ENCODE measurements around the gene HSP90B1.

HSP90B1 gene

DNA sequence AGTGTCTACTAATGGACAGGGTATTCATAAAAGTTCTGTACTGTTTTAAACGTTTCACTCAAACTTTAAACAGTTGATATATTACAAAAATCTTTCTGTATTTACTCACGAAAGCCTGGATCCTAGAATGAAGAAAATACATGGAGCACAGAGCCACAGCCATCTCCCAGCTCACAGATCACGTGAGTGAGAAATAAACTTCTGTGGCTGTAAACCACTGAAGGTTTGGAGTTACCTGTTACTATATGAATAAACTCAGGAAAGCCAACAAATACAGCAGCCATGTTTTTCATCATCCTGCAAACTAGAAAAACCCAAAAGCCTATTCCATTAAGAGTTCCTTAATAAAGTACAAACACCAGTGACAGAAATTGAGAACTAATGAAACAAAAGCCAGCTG, 34.6 kb downstream of the HSP90B1 start:
- Histone ChIP-seq H3K79me2 (ENCODE audit: control insufficient read depth, low read length) (peaks cover 66% of the 10 kb centered on the region), H3K4me1 (ENCODE audit: control insufficient read depth, low read length) (peaks cover 46% of the 10 kb centered on the region), H3K4me2 (ENCODE audit: low read length) (peak overlapping the region; percentile 85), H3K4me3 (ENCODE audit: low read length) (peak overlapping the region; percentile 94), H3K9me2 (replicated peaks; ENCODE audit: control insufficient read depth, low read length) (no peaks in the 10 kb centered on the region), H3K36me3 (ENCODE audit: control insufficient read depth, low read length) (peaks cover 44% of the 10 kb centered on the region), H3K9me3 (ENCODE audit: control insufficient read depth, insufficient read depth, low read length) (no peaks in the 10 kb centered on the region), H3F3A (ENCODE audit: control insufficient read depth, insufficient read depth) (peaks cover 10% of the 10 kb centered on the region), H3K27me3 (ENCODE audit: control insufficient read depth, low read length) (no peaks in the 10 kb centered on the region), H3K27ac (ENCODE audit: low read depth, low read length) (peak overlapping the region; percentile 59), H4K20me1 (ENCODE audit: control insufficient read depth, insufficient read depth, low read depth, low read length) (no peaks in the 10 kb centered on the region)
- no peak for TF ChIP-seq EZH2phosphoT487 (IDR thresholded peaks at IDR 0.05; ENCODE audit: borderline replicate concordance, low read length)
- TF ChIP-seq, protein P1, sequence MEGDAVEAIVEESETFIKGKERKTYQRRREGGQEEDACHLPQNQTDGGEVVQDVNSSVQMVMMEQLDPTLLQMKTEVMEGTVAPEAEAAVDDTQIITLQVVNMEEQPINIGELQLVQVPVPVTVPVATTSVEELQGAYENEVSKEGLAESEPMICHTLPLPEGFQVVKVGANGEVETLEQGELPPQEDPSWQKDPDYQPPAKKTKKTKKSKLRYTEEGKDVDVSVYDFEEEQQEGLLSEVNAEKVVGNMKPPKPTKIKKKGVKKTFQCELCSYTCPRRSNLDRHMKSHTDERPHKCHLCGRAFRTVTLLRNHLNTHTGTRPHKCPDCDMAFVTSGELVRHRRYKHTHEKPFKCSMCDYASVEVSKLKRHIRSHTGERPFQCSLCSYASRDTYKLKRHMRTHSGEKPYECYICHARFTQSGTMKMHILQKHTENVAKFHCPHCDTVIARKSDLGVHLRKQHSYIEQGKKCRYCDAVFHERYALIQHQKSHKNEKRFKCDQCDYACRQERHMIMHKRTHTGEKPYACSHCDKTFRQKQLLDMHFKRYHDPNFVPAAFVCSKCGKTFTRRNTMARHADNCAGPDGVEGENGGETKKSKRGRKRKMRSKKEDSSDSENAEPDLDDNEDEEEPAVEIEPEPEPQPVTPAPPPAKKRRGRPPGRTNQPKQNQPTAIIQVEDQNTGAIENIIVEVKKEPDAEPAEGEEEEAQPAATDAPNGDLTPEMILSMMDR (IDR thresholded peaks at IDR 0.05; ENCODE audit: low read depth, low read length, poor library complexity, severe bottlenecking) = no peak

DNA sequence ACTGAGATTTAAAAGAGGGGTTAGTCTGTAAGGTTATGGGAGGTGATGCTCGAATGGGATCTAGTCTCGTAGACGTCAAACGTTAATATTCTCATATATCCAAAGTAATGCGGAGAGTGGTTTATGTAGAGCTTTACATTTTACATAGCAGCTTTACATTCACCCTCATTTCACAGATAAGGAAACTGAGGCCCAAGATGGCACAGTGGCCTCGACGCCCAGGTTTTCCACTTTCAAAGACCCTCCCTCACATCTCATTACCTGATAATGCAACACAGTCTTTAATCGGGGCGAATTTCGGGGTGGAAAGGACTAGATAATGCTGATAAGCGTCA, 35.0 kb downstream of the HSP90B1 start:
- no peak for TF ChIP-seq EZH2phosphoT487 (IDR thresholded peaks at IDR 0.05; ENCODE audit: borderline replicate concordance, low read length)
- TF ChIP-seq, protein P1 (IDR thresholded peaks at IDR 0.05; ENCODE audit: low read depth, low read length, poor library complexity, severe bottlenecking) = no peak
- H3K4me1 ChIP-seq (ENCODE audit: control insufficient read depth, low read length) = peaks cover 46% of the 10 kb centered on the region

DNA sequence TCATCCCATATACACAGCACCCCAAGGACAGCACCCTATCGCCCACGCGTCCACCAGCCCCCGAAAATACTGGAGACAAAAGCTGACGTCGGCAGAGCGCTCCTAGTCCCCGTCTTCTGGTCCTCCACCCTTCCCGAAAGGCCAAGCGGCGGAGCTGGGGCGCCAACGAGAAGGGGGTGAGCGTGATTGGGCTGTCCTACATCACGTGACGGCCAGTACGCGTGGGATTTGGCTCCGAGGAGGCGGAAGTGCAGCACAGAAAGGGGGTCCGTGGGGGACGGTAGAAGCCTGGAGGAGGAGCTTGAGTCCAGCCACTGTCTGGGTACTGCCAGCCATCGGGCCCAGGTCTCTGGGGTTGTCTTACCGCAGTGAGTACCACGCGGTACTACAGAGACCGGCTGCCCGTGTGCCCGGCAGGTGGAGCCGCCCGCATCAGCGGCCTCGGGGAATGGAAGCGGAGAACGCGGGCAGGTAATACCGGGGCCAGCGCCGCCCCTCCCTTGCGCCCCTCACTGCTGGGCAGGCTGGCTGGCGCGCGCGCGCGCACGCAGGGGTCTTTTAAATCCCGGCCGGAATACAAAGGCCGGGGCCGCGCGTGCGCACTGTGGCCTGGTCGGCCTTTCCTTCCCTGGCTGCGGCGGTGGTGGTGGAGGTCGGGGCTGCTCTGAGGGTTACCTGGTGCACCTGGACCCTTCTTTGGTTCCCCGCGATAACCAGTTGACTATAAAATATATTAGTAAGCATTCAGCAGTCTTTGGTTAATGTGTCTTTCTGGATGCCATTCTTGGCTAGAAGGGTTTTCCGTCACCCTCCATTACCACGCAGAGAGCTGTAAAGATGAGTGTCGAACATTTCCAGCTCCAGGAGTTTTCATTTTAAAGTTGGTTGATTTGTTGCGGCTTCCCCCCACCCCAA, 35.6 kb downstream of the HSP90B1 start, which contains the start of gene TDG:
Gene TDG (plus strand): TSS at position 283 of the 915 bp plus-strand sequence. CDS start 166 bp downstream, at position 449.
- Histone ChIP-seq H3K27ac (ENCODE audit: low read depth, low read length) (peak within 1 kb of the TSS; percentile 59), H3K9me3 (ENCODE audit: control insufficient read depth, insufficient read depth, low read length) (no peaks in the 10 kb centered on the region), H3K4me3 (ENCODE audit: low read length) (peak within 1 kb of the TSS; percentile 94), H4K20me1 (ENCODE audit: control insufficient read depth, insufficient read depth, low read depth, low read length) (no peaks in the 10 kb centered on the region), H3K79me2 (ENCODE audit: control insufficient read depth, low read length) (peaks cover 76% of the 10 kb centered on the region), H3K4me2 (ENCODE audit: low read length) (peak within 1 kb of the TSS; percentile 85), H3K9me2 (replicated peaks; ENCODE audit: control insufficient read depth, low read length) (no peaks in the 10 kb centered on the region), H3K27me3 (ENCODE audit: control insufficient read depth, low read length) (no peaks in the 10 kb centered on the region), H3F3A (ENCODE audit: control insufficient read depth, insufficient read depth) (peaks cover 9% of the 10 kb centered on the region), H3K4me1 (ENCODE audit: control insufficient read depth, low read length) (peaks cover 46% of the 10 kb centered on the region), H3K36me3 (ENCODE audit: control insufficient read depth, low read length) (peaks cover 48% of the 10 kb centered on the region)
- TF ChIP-seq, protein P1 (IDR thresholded peaks at IDR 0.05; ENCODE audit: low read depth, low read length, poor library complexity, severe bottlenecking) = peak; percentile 21
- TF ChIP-seq EZH2phosphoT487 (IDR thresholded peaks at IDR 0.05; ENCODE audit: borderline replicate concordance, low read length) = no peak

More for the DNA sequence above, 35.0 kb downstream of the HSP90B1 start:
- peak overlapping the region; percentile 59 for H3K27ac ChIP-seq (ENCODE audit: low read depth, low read length)
- H3K9me3 ChIP-seq (ENCODE audit: control insufficient read depth, insufficient read depth, low read length) = no peaks in the 10 kb centered on the region
- H3K27me3 ChIP-seq (ENCODE audit: control insufficient read depth, low read length) = no peaks in the 10 kb centered on the region
- peak overlapping the region; percentile 94 for H3K4me3 ChIP-seq (ENCODE audit: low read length)
- peaks cover 70% of the 10 kb centered on the region for H3K79me2 ChIP-seq (ENCODE audit: control insufficient read depth, low read length)
- H3K4me2 ChIP-seq (ENCODE audit: low read length) = peak overlapping the region; percentile 85
- H4K20me1 ChIP-seq (ENCODE audit: control insufficient read depth, insufficient read depth, low read depth, low read length) = no peaks in the 10 kb centered on the region
- H3K9me2 ChIP-seq (replicated peaks; ENCODE audit: control insufficient read depth, low read length) = no peaks in the 10 kb centered on the region
- H3K36me3 ChIP-seq (ENCODE audit: control insufficient read depth, low read length) = peaks cover 46% of the 10 kb centered on the region
- H3F3A ChIP-seq (ENCODE audit: control insufficient read depth, insufficient read depth) = peaks cover 10% of the 10 kb centered on the region

Data from DOHH2 (cell line).